Measurements from ENCODE around the gene GPR78. TPM values are rescaled to one million over a fixed set of nuclear protein-coding genes. Genes with fewer than 3 reads are reported as not detected.

The GPR78 gene
- total and polyA plus RNA-seq, 2 experiments from 2014 or later, result 0.05 TPM; not detected in 1

GRCh38 chr4:8557151-8558076 lies 22.8 kb upstream of the GPR78 start:
- H3K27ac ChIP-seq, result no peak overlapping the region
- H3K4me2 ChIP-seq (ENCODE audit: unreplicated experiment), result no peak overlapping the region
- no peaks in the 10 kb centered on the region for H3F3A ChIP-seq (ENCODE audit: insufficient read depth)
- DNase-seq, result no peak
- no peaks in the 10 kb centered on the region for H3K36me3 ChIP-seq (ENCODE audit: low read depth)
- no peaks in the 10 kb centered on the region for H3K9me2 ChIP-seq (ENCODE audit: insufficient read depth)
- H3K9me3 ChIP-seq (ENCODE audit: low read depth), result no peaks in the 10 kb centered on the region
- no peaks in the 10 kb centered on the region for H3K79me2 ChIP-seq (ENCODE audit: insufficient read depth)
- no peaks in the 10 kb centered on the region for H3K27me3 ChIP-seq (replicated peaks; ENCODE audit: insufficient read depth)
- H4K20me1 ChIP-seq (ENCODE audit: insufficient read depth), result no peaks in the 10 kb centered on the region
- 92 to 97% methylated on average over 19 to 21 of the region's 21 CpGs for WGBS, 2 experiments (ENCODE audit: low coverage in 1 of 2, low lambda C conversion rate in 2 of 2, missing lambda C conversion rate in 2 of 2)
- H3K4me1 ChIP-seq (ENCODE audit: insufficient read depth), result peaks cover 22% of the 10 kb centered on the region
- H3K9ac ChIP-seq, result no peak overlapping the region
- in situ Hi-C loops (cut with MboI), result no loop called here
- no peak for TF ChIP-seq EZH2phosphoT487 (IDR thresholded peaks at IDR 0.05; ENCODE audit: insufficient read depth, low read depth)
- TF ChIP-seq EZH2 (IDR thresholded peaks at IDR 0.05; ENCODE audit: insufficient read depth, poor library complexity, severe bottlenecking), result no peak
- no peak overlapping the region for H2AFZ ChIP-seq
- no peak overlapping the region for H3K4me3 ChIP-seq

- H3K27ac ChIP-seq, result no peak overlapping the region
- no peak overlapping the region for H2AFZ ChIP-seq
- TF ChIP-seq EZH2 (IDR thresholded peaks at IDR 0.05; ENCODE audit: insufficient read depth, poor library complexity, severe bottlenecking) (no peak), EZH2phosphoT487 (IDR thresholded peaks at IDR 0.05; ENCODE audit: insufficient read depth, low read depth) (no peak)
- H3K36me3 ChIP-seq (ENCODE audit: low read depth), result no peaks in the 10 kb centered on the region
- H3K9me3 ChIP-seq (ENCODE audit: low read depth), result no peaks in the 10 kb centered on the region
- H3K4me1 ChIP-seq (ENCODE audit: insufficient read depth), result peaks cover 22% of the 10 kb centered on the region
- no peak overlapping the region for H3K4me3 ChIP-seq
- H3F3A ChIP-seq (ENCODE audit: insufficient read depth), result no peaks in the 10 kb centered on the region
- no peaks in the 10 kb centered on the region for H3K79me2 ChIP-seq (ENCODE audit: insufficient read depth)
- H3K4me2 ChIP-seq (ENCODE audit: unreplicated experiment), result no peak overlapping the region
- peak; percentile 85 for DNase-seq
- no peak overlapping the region for H3K9ac ChIP-seq
- H3K9me2 ChIP-seq (ENCODE audit: insufficient read depth), result no peaks in the 10 kb centered on the region
- no peaks in the 10 kb centered on the region for H4K20me1 ChIP-seq (ENCODE audit: insufficient read depth)
- in situ Hi-C loops (cut with MboI), result no loop called here
- 55 to 59% methylated on average over 20 to 21 of the region's 21 CpGs for WGBS, 2 experiments (ENCODE audit: low coverage in 1 of 2, low lambda C conversion rate in 2 of 2, missing lambda C conversion rate in 2 of 2)
- H3K27me3 ChIP-seq (replicated peaks; ENCODE audit: insufficient read depth), result no peaks in the 10 kb centered on the region
Measured at GRCh38 chr4:8558080-8558960, 21.9 kb upstream of the GPR78 start.

- no peak overlapping the region for H3K4me2 ChIP-seq (ENCODE audit: unreplicated experiment)
- H3K4me3 ChIP-seq, result no peak overlapping the region
- H3K79me2 ChIP-seq (ENCODE audit: insufficient read depth), result no peaks in the 10 kb centered on the region
- no peaks in the 10 kb centered on the region for H4K20me1 ChIP-seq (ENCODE audit: insufficient read depth)
- H3K9ac ChIP-seq, result no peak overlapping the region
- WGBS, 2 experiments (ENCODE audit: low coverage in 1 of 2, low lambda C conversion rate in 2 of 2, missing lambda C conversion rate in 2 of 2), result 88 to 90% methylated on average over 11 of the region's 11 CpGs
- H3K9me2 ChIP-seq (ENCODE audit: insufficient read depth), result no peaks in the 10 kb centered on the region
- H3F3A ChIP-seq (ENCODE audit: insufficient read depth), result no peaks in the 10 kb centered on the region
- H2AFZ ChIP-seq, result no peak overlapping the region
- in situ Hi-C loops (cut with MboI), result no loop called here
- H3K27me3 ChIP-seq (replicated peaks; ENCODE audit: insufficient read depth), result no peaks in the 10 kb centered on the region
- peaks cover 22% of the 10 kb centered on the region for H3K4me1 ChIP-seq (ENCODE audit: insufficient read depth)
- H3K36me3 ChIP-seq (ENCODE audit: low read depth), result no peaks in the 10 kb centered on the region
- H3K9me3 ChIP-seq (ENCODE audit: low read depth), result no peaks in the 10 kb centered on the region
- no peak overlapping the region for H3K27ac ChIP-seq
- TF ChIP-seq EZH2 (IDR thresholded peaks at IDR 0.05; ENCODE audit: insufficient read depth, poor library complexity, severe bottlenecking) (no peak), EZH2phosphoT487 (IDR thresholded peaks at IDR 0.05; ENCODE audit: insufficient read depth, low read depth) (no peak)
- DNase-seq, result no peak
Measured at GRCh38 chr4:8559011-8559410, 21.2 kb upstream of the GPR78 start.

GRCh38 chr4:8559524-8560264 lies 20.5 kb upstream of the GPR78 start:
- whole genome bisulfite sequencing, 2 experiments (ENCODE audit: low coverage in 1 of 2, low lambda C conversion rate in 2 of 2, missing lambda C conversion rate in 2 of 2), result 94 to 96% methylated on average over 12 of the region's 12 CpGs

More at GRCh38 chr4:8559524-8560264, 20.5 kb upstream of the GPR78 start:
- H3F3A ChIP-seq (ENCODE audit: insufficient read depth), result no peaks in the 10 kb centered on the region
- no peak overlapping the region for H3K27ac ChIP-seq
- no peaks in the 10 kb centered on the region for H3K36me3 ChIP-seq (ENCODE audit: low read depth)
- no peak overlapping the region for H3K9ac ChIP-seq
- TF ChIP-seq EZH2 (IDR thresholded peaks at IDR 0.05; ENCODE audit: insufficient read depth, poor library complexity, severe bottlenecking), result no peak
- TF ChIP-seq EZH2phosphoT487 (IDR thresholded peaks at IDR 0.05; ENCODE audit: insufficient read depth, low read depth), result no peak
- H3K79me2 ChIP-seq (ENCODE audit: insufficient read depth), result no peaks in the 10 kb centered on the region
- H3K9me2 ChIP-seq (ENCODE audit: insufficient read depth), result no peaks in the 10 kb centered on the region
- H4K20me1 ChIP-seq (ENCODE audit: insufficient read depth), result no peaks in the 10 kb centered on the region
- no peak for DNase-seq
- no peak overlapping the region for H3K4me2 ChIP-seq (ENCODE audit: unreplicated experiment)
- peaks cover 22% of the 10 kb centered on the region for H3K4me1 ChIP-seq (ENCODE audit: insufficient read depth)
- no peak overlapping the region for H2AFZ ChIP-seq
- no peaks in the 10 kb centered on the region for H3K27me3 ChIP-seq (replicated peaks; ENCODE audit: insufficient read depth)
- in situ Hi-C loops (cut with MboI), result no loop called here
- H3K9me3 ChIP-seq (ENCODE audit: low read depth), result no peaks in the 10 kb centered on the region
- no peak overlapping the region for H3K4me3 ChIP-seq
